Measurements from ENCODE around the gene YKT6. TPM values are rescaled to one million over a fixed set of nuclear protein-coding genes. Genes with fewer than 3 reads are reported as not detected.

Gene YKT6
- total and polyA plus RNA-seq, 2 of the 8 experiments (the other 6 are each of a cell fraction or from before 2014, with no cell fraction given), result 75.3 to 103 TPM

- TF ChIP-seq KDM4A (IDR thresholded peaks at IDR 0.05; ENCODE audit: low read depth, low read length, severe bottlenecking), result no peak
- TF ChIP-seq CTCF (IDR thresholded peaks at IDR 0.05; ENCODE audit: control extremely low read depth in 1 of 3, insufficient read depth in 1 of 3, low read depth in 1 of 3, low read length in 3 of 3), result no peak
- no peak for TF ChIP-seq ZNF274 (IDR thresholded peaks at IDR 0.05; ENCODE audit: borderline replicate concordance, extremely low read depth, low read length)
- no peak for TF ChIP-seq RBBP5 (IDR thresholded peaks at IDR 0.05; ENCODE audit: borderline replicate concordance, low read depth, low read length)
- no peak for TF ChIP-seq EGR1 (IDR thresholded peaks at IDR 0.05; ENCODE audit: borderline replicate concordance, low read depth, low read length)
These were observed 50.5 kb downstream of the YKT6 start (continued) for GRCh38 chr7:44251269-44251668.

Measured in H1 (cell line).